Stimulated activated CD4-positive, alpha-beta T cell treated with anti-CD3 and anti-CD28 coated beads, Interleukin-1b, Interleukin-23, amount 100 ng/mL, for 1 hour (primary cell): ENCODE data around the gene PKP4.

ENCODE experiments used
- DNase-seq, 2 donors: peaks; one replicate each; pipeline ENCODE4 v3.0.0-alpha.2; 2020; ENCODE audit warnings: low read depth in 2 of 2

Gene PKP4

DNA sequence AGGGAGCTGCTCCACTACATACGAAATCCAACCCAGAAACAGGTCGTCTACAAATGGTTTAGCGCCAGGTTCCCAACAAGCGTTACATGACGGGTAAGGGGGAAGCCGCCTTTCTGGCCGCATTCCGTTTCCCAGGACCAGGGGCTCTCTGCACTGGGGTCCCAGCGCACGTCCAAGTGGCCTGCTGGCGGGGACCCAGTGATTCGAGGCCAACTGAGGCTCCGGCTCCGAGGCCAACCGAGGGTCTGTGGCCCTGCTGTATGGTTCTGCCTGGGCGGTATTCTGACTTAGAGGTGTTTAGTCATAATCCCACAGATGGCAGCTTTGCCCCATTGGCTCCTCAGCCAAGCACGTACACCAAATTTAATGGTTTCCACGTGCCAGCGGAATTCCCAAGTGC is 127.2 kb downstream of the PKP4 start:
- DNase-seq, result no peak

DNA sequence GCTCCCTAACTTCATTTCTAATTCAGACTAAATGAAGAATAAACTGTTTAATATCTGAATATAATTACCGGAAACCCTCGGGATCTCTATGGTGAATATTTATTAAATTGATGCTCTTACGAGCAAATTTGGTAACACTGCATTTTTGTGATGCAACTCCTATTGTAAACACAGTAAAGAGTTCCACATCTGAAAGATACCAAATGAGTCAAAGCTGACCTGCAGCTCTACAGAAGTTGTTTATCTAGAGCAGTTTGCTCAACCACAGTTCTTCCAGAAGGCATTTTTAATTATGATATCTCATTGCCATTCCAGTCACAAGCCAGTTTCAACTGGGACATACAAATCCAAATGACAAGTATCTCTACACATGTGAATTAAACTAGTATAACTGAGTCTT is 129.7 kb downstream of the PKP4 start:
- DNase-seq, result no peak

DNA sequence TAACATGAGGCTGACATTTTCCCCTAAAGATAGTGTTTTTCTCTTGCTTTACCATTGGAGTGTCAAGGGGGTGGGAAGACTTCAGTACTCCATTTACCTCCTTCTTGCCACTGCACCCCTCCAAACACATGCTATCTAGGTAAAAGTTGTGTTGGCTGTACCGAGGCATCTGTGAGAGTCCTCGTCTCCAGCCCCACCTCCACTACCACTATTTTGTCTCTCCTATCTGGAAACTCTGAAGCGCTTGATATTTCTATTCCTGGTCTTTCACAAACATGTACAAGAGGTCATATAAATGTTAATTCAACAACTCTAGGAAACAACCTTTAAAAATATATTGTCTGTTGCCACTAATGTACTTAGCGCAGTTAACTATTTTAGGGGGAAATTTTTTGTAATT is 132.6 kb downstream of the PKP4 start:
- no peak for DNase-seq

DNA sequence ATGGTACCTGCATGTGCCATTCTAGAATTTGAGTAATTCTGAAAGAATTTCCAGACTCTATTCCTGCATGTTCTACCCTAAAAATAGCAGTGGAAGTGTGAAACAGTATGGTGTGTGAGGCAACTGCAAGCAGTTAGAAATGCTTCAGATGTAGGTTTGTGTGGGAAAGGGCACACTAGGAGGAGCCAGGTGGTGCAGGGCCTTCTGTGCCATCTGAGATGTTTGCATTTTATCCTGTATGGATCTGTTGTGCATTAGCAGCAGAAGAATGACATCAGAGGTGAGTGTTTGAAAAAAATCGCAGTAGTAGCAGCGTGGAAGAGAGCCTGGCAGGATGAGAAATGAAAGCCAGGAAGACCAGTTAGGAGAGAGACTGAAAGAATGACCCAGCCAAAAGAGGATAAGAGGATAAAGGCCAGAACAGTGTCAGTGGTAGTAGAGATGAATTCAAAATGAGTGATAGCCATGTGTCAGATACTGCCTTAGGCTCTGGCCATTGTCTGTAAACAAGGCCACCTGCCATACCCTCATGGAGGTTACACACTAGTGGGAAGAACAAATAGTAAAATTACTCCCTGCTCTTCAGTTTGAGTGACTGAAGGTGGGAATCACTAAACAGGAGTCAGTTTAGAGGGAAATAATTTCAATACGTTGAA is 142.2 kb downstream of the PKP4 start:
- DNase-seq, result no peak

DNA sequence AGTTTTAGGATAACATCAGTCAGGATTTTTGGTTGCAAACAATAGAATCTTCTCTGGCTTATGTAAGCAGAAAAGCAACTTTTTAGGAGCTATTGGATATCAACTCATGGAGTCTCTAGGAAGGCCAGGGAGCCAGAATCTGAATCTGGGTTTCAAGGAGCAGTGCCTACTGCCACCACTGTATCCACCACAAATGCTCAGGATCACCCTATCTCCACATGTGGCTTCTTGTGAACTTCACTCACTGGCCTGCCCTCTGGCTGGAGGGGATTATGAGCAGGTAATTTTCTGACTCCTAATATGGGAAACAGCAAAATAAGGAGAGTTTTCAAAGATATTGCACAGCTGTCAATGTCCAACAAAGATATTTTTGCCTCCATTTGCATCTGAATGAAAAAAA is 142.9 kb downstream of the PKP4 start:
- DNase-seq, result no peak

DNA sequence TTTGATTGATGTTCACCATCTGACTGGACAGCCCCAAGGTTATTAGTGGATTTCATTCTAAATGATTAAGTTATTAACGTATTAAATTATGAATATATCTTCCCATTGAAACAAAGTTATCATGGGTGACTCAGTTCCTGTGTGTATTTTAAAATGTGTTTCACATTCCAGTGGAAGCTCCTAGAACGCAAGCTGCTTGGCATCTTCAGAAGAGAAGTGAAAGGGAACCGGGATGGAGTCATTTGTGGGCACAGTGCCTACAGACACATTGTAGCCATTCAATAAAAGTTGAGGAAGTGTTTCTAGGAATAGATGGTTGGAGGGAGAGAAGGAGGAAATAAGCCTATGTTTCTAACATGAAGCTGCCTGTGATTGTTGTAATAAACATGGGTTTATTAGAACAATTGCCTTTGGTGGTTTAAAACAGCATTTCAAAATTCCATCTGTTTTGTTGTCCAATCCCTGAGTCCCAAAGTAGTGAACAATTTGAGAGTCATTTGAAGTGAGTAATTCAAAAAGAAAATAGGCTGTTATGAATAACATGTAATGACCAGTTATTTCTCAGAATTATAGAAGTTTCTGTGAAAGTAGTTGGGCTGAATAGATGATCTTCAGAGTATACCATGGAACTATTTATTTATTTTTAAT is 143.5 kb downstream of the PKP4 start:
- no peak for DNase-seq

DNA sequence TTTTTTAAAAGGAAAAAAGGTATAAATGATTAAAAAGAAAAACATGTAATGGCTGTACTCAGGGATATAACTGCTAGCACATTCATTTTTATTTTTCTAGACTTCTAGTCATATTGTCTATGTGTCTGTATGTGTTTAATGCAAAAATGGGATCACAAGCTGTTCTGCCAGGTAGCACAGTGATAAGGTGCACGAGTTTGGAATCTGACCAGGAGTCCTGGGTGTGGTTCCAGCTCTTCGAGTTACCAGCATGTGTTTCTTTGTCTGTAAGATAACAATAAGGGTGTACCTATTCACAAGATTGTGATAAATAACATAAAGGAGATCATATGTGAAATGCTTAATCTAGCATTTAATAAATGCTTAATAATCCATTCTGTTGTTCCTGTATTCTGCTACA is 145.3 kb downstream of the PKP4 start:
- no peak for DNase-seq

DNA sequence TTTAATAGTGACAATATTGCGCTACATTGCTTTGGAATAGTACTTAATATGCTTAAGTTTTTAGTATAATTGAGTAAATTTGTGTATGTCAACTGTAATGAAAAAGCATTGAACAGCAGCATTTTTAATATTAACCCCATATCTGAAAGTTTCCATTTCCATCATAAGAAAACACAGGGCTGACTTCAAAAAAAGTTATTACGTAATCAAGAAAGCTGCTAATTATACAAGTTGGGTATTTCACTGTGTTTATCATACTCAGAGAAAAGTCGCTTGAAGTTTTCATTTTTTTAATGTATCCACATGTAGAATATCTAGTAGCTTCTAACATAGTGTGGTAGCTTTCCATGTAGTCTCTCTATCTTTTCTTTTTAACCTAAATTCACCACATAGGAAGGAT is 146.5 kb downstream of the PKP4 start:
- no peak for DNase-seq

DNA sequence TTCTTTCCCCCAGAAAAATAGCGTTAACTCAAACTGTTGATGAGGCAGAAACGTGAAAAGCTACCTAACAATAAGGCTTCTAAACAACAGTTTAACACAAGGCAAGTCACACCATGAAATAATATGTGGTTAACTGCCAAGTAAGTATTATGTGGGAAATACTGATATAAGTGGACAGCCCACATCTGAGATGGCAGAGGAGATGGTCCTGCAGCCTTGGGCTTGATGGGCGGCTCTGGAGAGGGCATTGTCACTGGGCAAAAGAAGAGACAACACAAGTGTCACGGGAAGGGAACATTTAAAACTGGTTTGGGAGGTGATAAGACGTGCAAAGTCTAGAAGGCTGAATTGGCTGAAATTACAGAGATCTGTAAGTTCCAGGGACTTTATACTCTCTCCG is 147.2 kb downstream of the PKP4 start:
- DNase-seq, result no peak

DNA sequence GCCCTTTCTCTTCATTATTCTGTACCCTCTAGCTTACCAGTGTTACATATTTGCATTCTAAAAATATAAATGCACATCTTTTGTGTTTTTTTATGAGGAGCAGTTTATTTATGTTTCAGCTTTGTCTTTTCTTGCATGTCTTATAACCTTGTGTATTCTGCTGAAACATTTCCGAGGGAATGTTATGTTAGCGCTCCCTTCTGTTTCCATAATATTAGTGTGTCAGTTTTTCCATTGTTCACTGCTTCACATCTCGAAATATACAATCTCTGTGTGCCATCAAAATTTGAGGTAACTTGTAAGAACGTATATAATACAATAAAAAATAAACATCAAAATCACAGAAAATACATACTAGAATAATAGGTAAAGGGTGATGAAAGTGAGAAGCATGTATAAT is 153.3 kb downstream of the PKP4 start:
- no peak for DNase-seq

DNA sequence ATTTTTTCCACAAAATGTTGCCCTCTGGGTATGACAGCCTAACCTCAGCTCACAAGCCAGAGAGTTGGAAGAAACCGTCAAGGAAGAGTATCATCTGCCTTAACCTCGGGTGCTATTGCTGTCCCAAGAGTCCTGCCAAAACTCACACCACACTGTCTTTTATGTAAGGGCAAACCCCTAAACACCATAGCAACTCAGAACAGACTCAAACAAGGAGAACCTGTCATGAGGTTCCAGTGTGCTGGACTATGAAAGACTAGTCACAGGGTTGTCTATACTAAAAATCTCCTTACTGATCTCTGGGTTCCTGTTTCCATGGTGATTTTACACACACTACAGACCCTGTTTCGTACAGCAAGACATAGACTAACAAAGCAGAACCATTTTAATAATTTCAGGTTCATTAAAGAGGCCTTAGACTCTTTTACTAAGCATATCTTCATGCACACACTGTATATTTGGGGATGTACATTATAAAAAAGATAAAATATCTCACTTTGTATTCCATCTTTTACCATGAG is 159.8 kb downstream of the PKP4 start:
- DNase-seq, result no peak

DNA sequence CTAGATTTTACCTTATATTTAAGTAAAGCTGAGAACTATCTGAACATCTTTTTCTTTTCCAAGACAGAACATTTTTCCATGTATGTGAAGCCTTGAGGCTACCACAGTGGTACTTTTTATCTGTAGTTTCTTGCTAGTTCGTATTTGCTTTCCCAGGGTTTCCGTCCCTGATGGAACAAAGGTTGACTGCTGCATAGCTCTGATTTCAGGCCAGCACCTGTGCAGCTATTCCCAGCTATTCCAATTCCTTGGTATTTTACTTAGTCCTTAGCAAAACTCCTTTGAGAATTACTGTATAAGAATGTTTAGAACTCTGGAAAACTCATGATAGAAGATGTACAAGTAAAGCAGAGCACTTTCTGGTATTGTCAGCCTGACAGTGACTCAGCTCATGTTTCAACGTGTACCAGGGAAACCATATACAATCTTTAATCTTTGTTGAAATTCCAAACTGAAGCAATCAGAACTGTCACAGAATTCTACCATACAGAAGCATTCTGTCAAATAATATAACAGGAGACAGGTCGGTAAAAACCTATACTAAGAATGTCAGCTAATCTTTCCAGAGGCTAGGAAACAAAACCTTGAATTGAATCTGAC is 162.2 kb downstream of the PKP4 start:
- no peak for DNase-seq

DNA sequence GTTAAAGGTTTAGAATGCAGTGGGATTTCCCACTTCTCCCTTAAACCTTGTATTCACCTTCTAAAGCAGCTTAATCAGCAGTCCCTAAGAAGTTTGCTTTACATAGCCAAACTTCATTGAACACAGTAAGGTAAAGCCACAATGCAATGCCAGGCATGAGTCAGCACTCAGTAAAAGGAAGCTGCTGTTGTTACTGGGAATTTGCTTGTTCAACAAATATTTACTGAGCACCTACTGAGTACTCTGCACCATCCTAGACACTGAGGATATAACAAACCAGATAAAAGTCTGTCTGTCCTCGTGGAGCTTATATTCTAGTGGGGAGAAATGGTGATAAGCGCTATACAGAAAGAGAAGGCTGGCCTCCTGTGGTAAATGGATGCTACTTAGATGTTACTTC is 162.7 kb downstream of the PKP4 start:
- no peak for DNase-seq

DNA sequence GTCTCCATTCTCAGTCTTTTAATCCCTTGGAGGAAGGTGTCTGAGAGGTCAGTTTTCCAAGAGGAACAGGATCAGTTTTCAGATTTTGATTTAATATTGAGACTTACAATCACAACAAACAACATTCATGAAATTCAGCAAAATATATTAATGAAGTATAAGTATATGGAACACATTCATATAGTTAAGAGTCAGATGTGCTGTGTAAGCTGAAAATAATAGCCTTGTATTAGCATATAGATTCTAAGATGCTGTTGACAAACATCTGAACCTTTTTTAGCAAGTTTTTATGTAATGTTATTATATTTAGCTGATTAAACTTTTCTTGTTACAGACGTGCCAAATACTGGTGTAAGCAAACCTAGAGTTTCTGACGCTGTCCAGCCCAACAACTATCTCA is 163.9 kb downstream of the PKP4 start:
- no peak for DNase-seq

DNA sequence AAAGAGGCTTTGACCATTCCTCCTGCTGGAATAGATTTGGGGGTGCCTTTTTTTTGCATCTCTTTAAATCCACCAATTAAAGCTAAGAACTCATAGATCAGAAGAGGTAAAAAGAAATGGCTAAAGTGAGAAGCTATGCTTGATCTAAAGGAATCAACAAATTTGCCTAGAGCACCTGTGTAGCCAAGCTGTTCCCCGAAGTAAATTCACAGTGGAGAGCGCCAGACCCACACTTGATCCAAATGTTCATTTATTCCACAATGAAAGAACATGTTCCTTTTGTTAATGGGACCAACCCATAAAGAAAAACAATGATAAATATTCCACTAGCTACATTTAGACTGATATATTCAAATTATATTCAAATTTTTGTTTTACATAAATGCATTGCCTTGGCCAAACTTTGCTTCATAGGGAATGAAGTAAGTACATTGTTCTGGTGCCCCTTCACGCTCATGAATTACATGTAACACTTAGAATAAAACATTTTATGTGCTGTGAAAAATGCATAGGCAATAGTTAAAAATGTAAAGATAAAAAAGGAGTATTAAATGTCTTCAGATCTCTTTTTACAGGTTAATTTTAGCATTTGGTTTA is 167.4 kb downstream of the PKP4 start:
- no peak for DNase-seq

DNA sequence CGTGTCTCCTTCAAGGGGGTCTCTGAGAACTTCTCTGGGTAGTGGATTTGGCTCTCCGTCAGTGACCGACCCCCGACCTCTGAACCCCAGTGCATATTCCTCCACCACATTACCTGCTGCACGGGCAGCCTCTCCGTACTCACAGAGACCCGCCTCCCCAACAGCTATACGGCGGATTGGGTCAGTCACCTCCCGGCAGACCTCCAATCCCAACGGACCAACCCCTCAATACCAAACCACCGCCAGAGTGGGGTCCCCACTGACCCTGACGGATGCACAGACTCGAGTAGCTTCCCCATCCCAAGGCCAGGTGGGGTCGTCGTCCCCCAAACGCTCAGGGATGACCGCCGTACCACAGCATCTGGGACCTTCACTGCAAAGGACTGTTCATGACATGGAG is 168.2 kb downstream of the PKP4 start:
- DNase-seq, result no peak

DNA sequence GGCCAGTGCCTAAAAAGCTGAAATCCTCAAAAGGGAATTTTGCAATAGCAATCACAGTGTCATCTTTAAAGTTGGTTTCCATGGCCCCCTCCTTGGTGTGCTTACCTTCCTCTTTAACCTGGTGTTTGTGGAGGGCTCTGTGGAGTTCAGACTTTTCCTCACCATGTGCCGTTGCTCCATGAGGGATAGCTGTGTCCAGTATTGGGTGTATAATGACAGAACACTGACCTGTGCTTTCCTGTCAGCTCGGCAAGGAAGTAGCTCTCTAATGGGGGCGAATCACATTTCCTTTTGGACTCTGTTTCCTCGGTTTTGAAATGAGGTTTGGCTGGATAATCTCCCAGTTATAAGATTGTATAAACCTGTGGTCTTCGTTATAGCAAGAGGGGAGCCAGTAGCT is 172.4 kb downstream of the PKP4 start:
- no peak for DNase-seq

DNA sequence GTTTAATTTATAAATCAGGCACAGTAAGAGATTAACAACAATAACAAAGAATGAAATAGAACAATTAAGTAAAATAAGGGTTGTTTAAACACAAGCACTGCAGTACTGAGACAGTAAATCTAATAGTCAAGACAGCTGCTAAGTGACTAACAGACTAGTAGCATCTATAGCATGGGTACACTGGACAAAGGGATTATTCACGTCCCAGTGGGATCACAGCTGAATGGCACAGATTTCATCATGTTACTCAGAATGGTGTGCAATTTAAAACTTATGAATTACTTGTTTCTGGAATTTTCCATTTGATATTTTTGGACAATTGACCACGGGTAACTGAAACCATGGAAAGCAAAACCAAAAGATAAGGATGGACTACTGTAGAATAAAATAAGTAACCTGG is 176.5 kb downstream of the PKP4 start:
- DNase-seq, result no peak

DNA sequence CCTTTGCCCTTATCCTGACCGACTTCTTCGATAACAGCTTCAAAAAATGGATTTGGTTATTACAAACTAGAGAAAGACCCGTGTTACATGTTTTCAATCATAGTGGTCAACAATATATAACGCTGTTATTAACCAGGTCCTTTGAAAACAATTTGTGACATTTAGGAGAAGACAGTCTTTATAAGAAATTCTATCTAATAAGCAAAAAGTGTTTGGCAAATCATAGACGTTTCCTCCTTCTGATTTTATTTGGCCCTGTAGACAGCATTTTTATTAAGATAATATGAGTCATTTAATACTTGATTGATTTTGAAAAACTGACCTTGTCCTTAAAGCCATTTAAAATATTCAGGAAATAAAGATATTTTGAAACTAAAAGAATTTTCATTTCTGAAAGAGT is 177.9 kb downstream of the PKP4 start:
- DNase-seq, result no peak

DNA sequence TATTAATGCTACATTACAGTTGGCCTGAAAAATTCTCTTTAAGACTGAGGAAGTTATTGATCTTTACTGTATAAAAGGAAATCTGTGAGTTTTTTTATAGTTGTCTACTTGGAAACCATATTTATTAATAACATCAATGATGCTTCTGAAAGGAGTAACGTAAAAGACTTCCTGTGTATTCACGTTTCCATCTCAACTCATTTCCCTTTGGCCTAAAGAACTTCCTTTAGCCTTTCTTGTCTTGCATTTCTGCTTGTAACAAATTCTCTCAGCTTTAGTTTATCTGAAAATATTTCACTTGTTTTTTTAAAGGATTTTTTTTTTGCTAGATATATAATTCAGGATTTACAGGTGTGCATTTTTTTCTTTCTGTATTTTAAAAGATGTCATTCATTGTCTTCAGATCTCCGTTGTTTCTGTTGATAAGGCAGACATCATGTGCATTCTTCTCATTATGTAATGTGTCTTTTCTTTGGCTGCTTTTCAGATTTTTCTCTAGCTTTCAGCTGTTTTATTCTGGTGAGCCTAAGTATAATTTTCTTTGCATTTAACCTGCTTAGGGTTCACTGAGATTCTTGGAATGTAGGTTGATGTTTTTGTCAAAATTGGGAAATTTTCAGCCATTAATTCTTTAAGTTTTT is 179.3 kb downstream of the PKP4 start:
- DNase-seq, result no peak

DNA sequence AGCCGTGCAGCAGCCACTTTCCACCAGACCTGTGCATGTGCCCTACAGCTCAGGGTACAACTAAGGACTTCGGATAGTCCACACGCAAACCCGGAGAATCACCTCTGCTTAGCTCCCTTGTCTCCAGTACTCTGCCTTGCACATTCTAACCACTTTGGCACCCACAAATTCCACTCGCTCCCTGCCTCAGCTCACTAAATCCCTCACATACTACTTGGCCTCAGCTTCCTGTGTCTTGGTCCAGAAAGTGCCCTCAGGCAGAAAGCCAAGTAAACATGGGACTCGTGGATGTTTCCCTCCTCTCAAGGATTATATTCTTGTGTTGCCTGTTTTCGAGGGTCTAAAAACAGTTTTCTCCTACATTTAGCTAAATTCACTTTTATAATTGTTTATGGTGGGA is 180.6 kb downstream of the PKP4 start:
- DNase-seq, result no peak

DNA sequence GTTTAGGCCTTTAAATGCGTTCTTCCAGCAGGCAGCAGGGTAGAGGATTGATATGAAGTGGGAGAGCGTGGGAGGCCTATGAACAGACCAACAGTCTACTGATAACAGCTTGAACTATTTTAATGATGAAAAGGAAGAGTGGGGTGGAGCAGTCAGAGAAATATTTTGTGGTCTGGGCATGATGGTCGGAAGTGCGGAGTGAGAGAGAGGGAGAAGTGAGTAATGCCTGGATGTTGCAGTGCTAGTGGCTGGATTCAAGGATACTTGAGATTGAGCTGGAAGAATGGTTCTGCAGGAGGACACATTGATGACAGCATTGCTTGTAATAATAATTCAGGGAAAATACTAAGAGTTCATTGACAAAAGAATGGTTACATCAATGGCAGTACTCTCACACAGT is 187.4 kb downstream of the PKP4 start:
- DNase-seq, result no peak

DNA sequence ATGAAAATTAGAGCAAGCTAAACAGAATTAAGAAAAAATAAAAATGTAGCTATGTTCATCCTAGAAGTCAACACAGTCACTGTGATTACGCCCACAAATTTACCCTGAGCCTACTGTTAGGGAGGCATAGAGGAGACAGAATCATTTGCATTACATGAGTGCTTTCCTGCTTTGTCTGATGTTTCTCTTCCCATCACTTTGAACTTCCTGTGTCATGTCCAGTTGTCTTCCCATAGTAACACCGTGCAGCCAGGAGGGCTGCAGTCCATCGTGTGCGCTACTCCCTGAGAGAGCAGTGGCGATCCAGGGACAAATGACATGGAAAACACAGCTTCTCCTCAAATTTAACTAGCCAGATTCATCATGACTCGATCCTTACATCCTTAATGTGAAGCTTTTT is 188.5 kb downstream of the PKP4 start:
- DNase-seq, result no peak
